GM12874 (cell line): Measurements from ENCODE around the gene REPS1.

Source experiments
- CTCF ChIP-seq: IDR thresholded peaks from 2 replicates; pipeline ENCODE4 v1.5.1; 2011; ENCODE audit warnings: low read depth, mild to moderate bottlenecking, control low read depth, low read length, moderate library complexity; ENCODE audit not compliant: insufficient read depth

The REPS1 gene

GRCh38 chr6:139027620-139028182, 39.6 kb upstream of the REPS1 start:
- TF ChIP-seq CTCF = no peak

- TF ChIP-seq CTCF = no peak
Observed at GRCh38 chr6:139020689-139021088, 32.6 kb upstream of the REPS1 start.

GRCh38 chr6:139019722-139020121, 31.7 kb upstream of the REPS1 start:
- TF ChIP-seq CTCF = no peak

- TF ChIP-seq CTCF = no peak
Observed at GRCh38 chr6:139017227-139017626, 29.2 kb upstream of the REPS1 start.

- no peak for TF ChIP-seq CTCF
Observed at GRCh38 chr6:139016337-139017213, 28.5 kb upstream of the REPS1 start.

- no peak for TF ChIP-seq CTCF
Observed at GRCh38 chr6:139014945-139015344, 26.9 kb upstream of the REPS1 start.

- no peak for TF ChIP-seq CTCF
Observed at GRCh38 chr6:139013185-139013800, 25.2 kb upstream of the REPS1 start.
